SK-N-SH (cell line): ENCODE data around the gene RBMS1. TPM values are rescaled to one million over a fixed set of nuclear protein-coding genes. Genes with fewer than 3 reads are reported as not detected.

Experiments
- CTCF ChIA-PET: fragments of 300-600, 350-600 bp; formaldehyde crosslinking; extraction: SDS; loops from one replicate; lab custom pipeline; 2021; lab: Yijun Ruan, JAX
- POLR2A ChIA-PET: fragments of 350-600 bp; sonication (Branson Sonifier 250); formaldehyde crosslinking; extraction: SDS; loops from one replicate; lab custom pipeline; 2020; ENCODE audit warnings: antibody characterized with exemption, inconsistent platforms; lab: Yijun Ruan, JAX
- DNase-seq: peaks from one replicate; pipeline ENCODE4 v3.0.0; 2012
- H2AFZ ChIP-seq: fragments of 200-600 bp; sonication (generic); 2 replicates; pipeline ENCODE4 v1.8.1; 2016; ENCODE audit warnings: antibody characterized with exemption, mild to moderate bottlenecking, low read depth
- H3F3A ChIP-seq: fragments of 200-600 bp; sonication (generic); replicated peaks from 2 replicates; pipeline ENCODE3; 2016; ENCODE audit warnings: antibody characterized with exemption, mild to moderate bottlenecking; ENCODE audit not compliant: insufficient read depth
- H3K27ac ChIP-seq, 2 experiments: fragments of 200-500 bp in 1 of 2; fragments of 200-600 bp in 1 of 2; sonication (Bioruptor generic) in 1 of 2; sonication (generic), shearing (Covaris generic) in 1 of 2; 2 replicates each; pipeline versions ENCODE4 v1.5.1 to v1.6.1; 2014 to 2016; ENCODE audit warnings: low read depth in 2 of 2, inconsistent platforms in 1 of 2, low read length in 1 of 2, mild to moderate bottlenecking in 1 of 2, mixed read lengths in 1 of 2
- H3K27me3 ChIP-seq: fragments of 200-600 bp; sonication (generic), shearing (Covaris generic); 2 replicates; pipeline ENCODE4 v1.6.1; 2016; ENCODE audit warnings: mixed run types; ENCODE audit not compliant: insufficient read depth
- H3K36me3 ChIP-seq, 2 experiments: fragments of 200-500 bp in 1 of 2; fragments of 200-600 bp in 1 of 2; sonication (Bioruptor generic) in 1 of 2; sonication (generic) in 1 of 2; replicated peaks in 1 of 2; 2 replicates each; pipeline versions ENCODE3 to v1.5.1; 2014 to 2016; ENCODE audit warnings: low read length in 1 of 2, mild to moderate bottlenecking in 1 of 2; ENCODE audit not compliant: insufficient read depth in 2 of 2, control insufficient read depth in 1 of 2
- H3K4me1 ChIP-seq, 2 experiments: fragments of 200-500 bp in 1 of 2; fragments of 200-600 bp in 1 of 2; sonication (Bioruptor generic) in 1 of 2; sonication (generic), shearing (Covaris generic) in 1 of 2; 2 replicates each; pipeline versions ENCODE4 v1.5.1 to v1.6.1; 2014 to 2016; ENCODE audit warnings: low read depth in 1 of 2, low read length in 1 of 2, mixed run types in 1 of 2; ENCODE audit not compliant: insufficient read depth in 2 of 2, control insufficient read depth in 1 of 2
- H3K4me2 ChIP-seq: fragments of 200-600 bp; sonication (generic), shearing (Covaris generic); 2 replicates; pipeline ENCODE4 v1.6.1; 2017; ENCODE audit warnings: mixed run types
- H3K4me3 ChIP-seq, 2 experiments: fragments of 200-500 bp in 1 of 2; fragments of 200-600 bp in 1 of 2; sonication (Bioruptor generic) in 1 of 2; sonication (generic), shearing (Covaris generic) in 1 of 2; 2 replicates each; pipeline versions ENCODE4 v1.5.1 to v1.8.1; 2014 to 2016; ENCODE audit warnings: low read depth in 2 of 2, inconsistent platforms in 1 of 2, low read length in 1 of 2, mild to moderate bottlenecking in 1 of 2, mixed read lengths in 1 of 2, moderate library complexity in 1 of 2
- H3K79me2 ChIP-seq: fragments of 200-600 bp; sonication (generic); 2 replicates; pipeline ENCODE4 v1.8.1; 2017; ENCODE audit warnings: mild to moderate bottlenecking; ENCODE audit not compliant: insufficient read depth
- H3K9ac ChIP-seq: fragments of 200-600 bp; sonication (generic); 2 replicates; pipeline ENCODE4 v1.6.1; 2017; ENCODE audit warnings: mixed run types
- H3K9me2 ChIP-seq: fragments of 200-600 bp; sonication (generic); 2 replicates; pipeline ENCODE4 v1.6.1; 2017; ENCODE audit warnings: mixed run types
- H3K9me3 ChIP-seq: fragments of 200-600 bp; sonication (generic); 2 replicates; pipeline ENCODE4 v1.6.1; 2017; ENCODE audit warnings: mixed run types, mild to moderate bottlenecking, moderate library complexity
- H4K20me1 ChIP-seq: fragments of 200-600 bp; sonication (generic); 2 replicates; pipeline ENCODE4 v1.6.1; 2017; ENCODE audit warnings: mild to moderate bottlenecking, mixed run types; ENCODE audit not compliant: insufficient read depth
- CHD2 ChIP-seq: fragments of 150-350 bp; IDR thresholded peaks from 2 replicates; pipeline ENCODE4 v1.6.1; 2018; ENCODE audit warnings: low read length; ENCODE audit not compliant: partially characterized antibody
- ELF1 ChIP-seq: IDR thresholded peaks from 2 replicates; pipeline ENCODE4 v1.4.0; 2012
- FOSL2 ChIP-seq: IDR thresholded peaks from 2 replicates; pipeline ENCODE4 v1.4.0; 2012; ENCODE audit warnings: low read depth, mild to moderate bottlenecking, moderate library complexity, borderline replicate concordance
- FOXM1 ChIP-seq: IDR thresholded peaks from 2 replicates; pipeline ENCODE4 v1.4.0; 2012; ENCODE audit warnings: low read depth, mild to moderate bottlenecking
- GABPA ChIP-seq: IDR thresholded peaks from 2 replicates; pipeline ENCODE4 v1.4.0; 2012; ENCODE audit warnings: low read depth, mild to moderate bottlenecking
- GATA2 ChIP-seq: sonication (generic); formaldehyde crosslinking; IDR thresholded peaks from 2 replicates; pipeline ENCODE4 v1.5.0; 2020; ENCODE audit warnings: mild to moderate bottlenecking, missing genetic modification reagents
- JUND ChIP-seq: IDR thresholded peaks from 2 replicates; pipeline ENCODE4 v1.4.0; 2012
- MXI1 ChIP-seq: IDR thresholded peaks from 2 replicates; pipeline ENCODE4 v1.6.1; 2012; ENCODE audit warnings: mild to moderate bottlenecking, low read depth, low read length, improper control_type of control experiment
- NFIC ChIP-seq: IDR thresholded peaks from 2 replicates; pipeline ENCODE4 v1.4.0; 2012; ENCODE audit warnings: borderline replicate concordance
- NRF1 ChIP-seq: IDR thresholded peaks from 2 replicates; pipeline ENCODE4 v1.6.1; 2012; ENCODE audit warnings: low read depth, mild to moderate bottlenecking, low read length
- POLR2AphosphoS5 ChIP-seq: IDR thresholded peaks from 2 replicates; pipeline ENCODE4 v1.6.1; 2012; ENCODE audit warnings: low read depth, low read length
- RAD21 ChIP-seq: IDR thresholded peaks from 2 replicates; pipeline ENCODE4 v1.6.1; 2012; ENCODE audit warnings: mild to moderate bottlenecking, low read length
- RFX5 ChIP-seq: IDR thresholded peaks from 2 replicates; pipeline ENCODE4 v1.6.1; 2012; ENCODE audit warnings: mild to moderate bottlenecking, improper control_type of control experiment, low read length
- SIN3A ChIP-seq: IDR thresholded peaks from 2 replicates; pipeline ENCODE4 v1.6.1; 2012; ENCODE audit warnings: low read depth, mild to moderate bottlenecking, low read length, moderate library complexity, borderline replicate concordance
- SMC3 ChIP-seq: IDR thresholded peaks from 2 replicates; pipeline ENCODE4 v1.6.1; 2012; ENCODE audit warnings: low read depth, low read length, improper control_type of control experiment
- TAF1 ChIP-seq: IDR thresholded peaks from 2 replicates; pipeline ENCODE4 v1.6.1; 2012; ENCODE audit warnings: low read depth, mild to moderate bottlenecking, low read length, moderate library complexity, borderline replicate concordance
- TCF12 ChIP-seq: IDR thresholded peaks from 2 replicates; pipeline ENCODE4 v1.4.0; 2012
- YY1 ChIP-seq: IDR thresholded peaks from 2 replicates; pipeline ENCODE4 v1.4.0; 2012; ENCODE audit warnings: low read depth, mild to moderate bottlenecking
- WGBS: methylation state at CpG from one replicate; pipeline ENCODE4 v1.1.6; 2017; ENCODE audit warnings: low lambda C conversion rate; 5-methylcytosine and 5-hydroxymethylcytosine counted together
- polyA plus RNA-seq, 3 experiments: library from polyadenylated mRNA; depleted of rRNA; stranded (reverse); fragments of >200 nt; gene quantifications; 2 replicates each; pipeline ENCODE4 v1.2.3, GENCODE V29; 2012
- TF ChIP-seq, protein P1 (sequence below): fragments of 150-350 bp; IDR thresholded peaks from 2 replicates; pipeline ENCODE4 v1.6.1; 2016; ENCODE audit warnings: mild to moderate bottlenecking, low read depth, low read length
- TF ChIP-seq, protein P2 (sequence below): fragments of 200-600 bp; sonication (generic); IDR thresholded peaks from 2 replicates; pipeline ENCODE4 v1.6.1; 2017; ENCODE audit warnings: antibody characterized with exemption, mild to moderate bottlenecking, moderate library complexity
- TF ChIP-seq, protein P3 (sequence below): IDR thresholded peaks from 2 replicates; pipeline ENCODE4 v1.6.1; 2012; ENCODE audit warnings: mild to moderate bottlenecking, low read depth, low read length, moderate library complexity
- TF ChIP-seq, protein P4 (sequence below): fragments of 150-350 bp; IDR thresholded peaks from 2 replicates; pipeline ENCODE4 v1.6.1; 2017; ENCODE audit warnings: antibody characterized with exemption, low read length, low read depth, borderline replicate concordance
- TF ChIP-seq, protein P5 (sequence below): IDR thresholded peaks from 2 replicates; pipeline ENCODE4 v1.4.0; 2012; ENCODE audit warnings: low read depth
- TF ChIP-seq, protein P6 (sequence below): IDR thresholded peaks from 2 replicates; pipeline ENCODE4 v1.4.0; 2012; ENCODE audit warnings: low read depth, borderline replicate concordance

Gene RBMS1
- polyA plus RNA-seq, 1 of the 3 experiments (the other 2 are of a cell fraction) = 56.5 TPM

DNA sequence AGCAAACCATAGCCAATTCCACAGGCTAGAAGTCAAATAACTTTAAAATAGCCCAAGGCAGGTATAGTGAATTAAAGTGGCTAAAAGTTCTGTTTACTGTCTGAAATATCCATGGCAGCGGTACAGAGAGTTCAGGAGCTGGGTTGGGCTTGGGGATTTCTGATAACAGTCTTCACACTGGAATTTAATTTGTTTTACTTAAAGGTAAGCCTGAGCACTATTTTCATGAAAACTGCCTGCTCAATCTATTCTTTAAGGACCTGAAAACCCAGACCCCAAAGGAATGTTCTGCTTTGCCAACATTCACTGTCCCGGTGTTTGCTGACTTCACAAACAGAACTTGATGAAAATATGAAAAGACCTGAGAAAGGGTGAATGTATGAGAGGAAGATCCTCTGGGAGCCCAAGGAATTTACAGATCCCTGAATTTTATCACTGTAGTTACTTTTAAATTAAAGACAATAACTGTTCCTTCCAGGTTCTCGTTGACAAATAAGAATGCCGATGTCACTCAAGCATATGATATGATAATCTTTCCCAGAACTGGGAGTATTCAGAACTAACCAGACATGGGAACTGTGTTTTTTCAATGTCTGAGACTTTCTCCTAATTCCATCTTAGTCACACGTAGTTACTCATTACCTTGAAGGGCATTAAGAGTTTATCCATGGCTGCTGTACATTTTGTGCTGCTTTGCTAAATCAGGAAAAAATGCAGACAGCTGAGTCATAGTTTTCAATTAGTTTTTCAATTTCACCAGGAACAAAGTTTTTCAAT is 265.3 kb downstream of the RBMS1 start:
- H2AFZ ChIP-seq = no peak overlapping the region
- H3K9ac ChIP-seq = peak overlapping the region; percentile 63; the same call in 1 of the 2 replicates
- ChIA-PET POLR2A (no interaction called here), CTCF (interaction anchor here (1.1 to 2.2 kb wide), 4 partner anchors 10 to 778 kb away, joined by 3 to 10 read pairs (median 5); no protein-coding TSS in a partner anchor)
- WGBS = 14% methylated on average over 5 of the region's 5 CpGs
- no peaks in the 10 kb centered on the region for H3K9me3 ChIP-seq
- H3F3A ChIP-seq = peaks cover 59% of the 10 kb centered on the region
- H3K79me2 ChIP-seq = no peaks in the 10 kb centered on the region
- peak overlapping the region; percentile 96 to 98 for H3K27ac ChIP-seq
- DNase-seq = no peak
- no peaks in the 10 kb centered on the region for H3K9me2 ChIP-seq
- peak overlapping the region; percentile 43; the same call in 1 of the 2 replicates for H3K4me2 ChIP-seq
- H3K4me3 ChIP-seq = no peak overlapping the region
- no peaks in the 10 kb centered on the region for H3K27me3 ChIP-seq
- H3K36me3 ChIP-seq = no peaks in the 10 kb centered on the region
- H4K20me1 ChIP-seq = no peaks in the 10 kb centered on the region
- peaks cover 36 to 63% of the 10 kb centered on the region in 2 experiments for H3K4me1 ChIP-seq
- TF ChIP-seq, protein P1, sequence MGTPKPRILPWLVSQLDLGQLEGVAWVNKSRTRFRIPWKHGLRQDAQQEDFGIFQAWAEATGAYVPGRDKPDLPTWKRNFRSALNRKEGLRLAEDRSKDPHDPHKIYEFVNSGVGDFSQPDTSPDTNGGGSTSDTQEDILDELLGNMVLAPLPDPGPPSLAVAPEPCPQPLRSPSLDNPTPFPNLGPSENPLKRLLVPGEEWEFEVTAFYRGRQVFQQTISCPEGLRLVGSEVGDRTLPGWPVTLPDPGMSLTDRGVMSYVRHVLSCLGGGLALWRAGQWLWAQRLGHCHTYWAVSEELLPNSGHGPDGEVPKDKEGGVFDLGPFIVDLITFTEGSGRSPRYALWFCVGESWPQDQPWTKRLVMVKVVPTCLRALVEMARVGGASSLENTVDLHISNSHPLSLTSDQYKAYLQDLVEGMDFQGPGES = no peak
- TF ChIP-seq RFX5 (no peak), TAF1 (no peak), FOXM1 (peak; percentile 84; the same call in 1 of the 2 replicates), SMC3 (no peak), GABPA (0 out of 2 replicates have a peak, but pooled peaks have one; percentile 26), SIN3A (no peak), GATA2 (CRISPR knock-in tag) (no peak), YY1 (no peak), NFIC (peak; percentile 80), JUND (peak; percentile 84), FOSL2 (peak; percentile 93), CHD2 (no peak), POLR2AphosphoS5 (peak; percentile 78; the same call in 1 of the 2 replicates), NRF1 (no peak), TCF12 (peak; percentile 98), ELF1 (no peak), MXI1 (no peak), RAD21 (no peak)
- TF ChIP-seq, protein P2, sequence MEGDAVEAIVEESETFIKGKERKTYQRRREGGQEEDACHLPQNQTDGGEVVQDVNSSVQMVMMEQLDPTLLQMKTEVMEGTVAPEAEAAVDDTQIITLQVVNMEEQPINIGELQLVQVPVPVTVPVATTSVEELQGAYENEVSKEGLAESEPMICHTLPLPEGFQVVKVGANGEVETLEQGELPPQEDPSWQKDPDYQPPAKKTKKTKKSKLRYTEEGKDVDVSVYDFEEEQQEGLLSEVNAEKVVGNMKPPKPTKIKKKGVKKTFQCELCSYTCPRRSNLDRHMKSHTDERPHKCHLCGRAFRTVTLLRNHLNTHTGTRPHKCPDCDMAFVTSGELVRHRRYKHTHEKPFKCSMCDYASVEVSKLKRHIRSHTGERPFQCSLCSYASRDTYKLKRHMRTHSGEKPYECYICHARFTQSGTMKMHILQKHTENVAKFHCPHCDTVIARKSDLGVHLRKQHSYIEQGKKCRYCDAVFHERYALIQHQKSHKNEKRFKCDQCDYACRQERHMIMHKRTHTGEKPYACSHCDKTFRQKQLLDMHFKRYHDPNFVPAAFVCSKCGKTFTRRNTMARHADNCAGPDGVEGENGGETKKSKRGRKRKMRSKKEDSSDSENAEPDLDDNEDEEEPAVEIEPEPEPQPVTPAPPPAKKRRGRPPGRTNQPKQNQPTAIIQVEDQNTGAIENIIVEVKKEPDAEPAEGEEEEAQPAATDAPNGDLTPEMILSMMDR = no peak
- TF ChIP-seq, protein P3, sequence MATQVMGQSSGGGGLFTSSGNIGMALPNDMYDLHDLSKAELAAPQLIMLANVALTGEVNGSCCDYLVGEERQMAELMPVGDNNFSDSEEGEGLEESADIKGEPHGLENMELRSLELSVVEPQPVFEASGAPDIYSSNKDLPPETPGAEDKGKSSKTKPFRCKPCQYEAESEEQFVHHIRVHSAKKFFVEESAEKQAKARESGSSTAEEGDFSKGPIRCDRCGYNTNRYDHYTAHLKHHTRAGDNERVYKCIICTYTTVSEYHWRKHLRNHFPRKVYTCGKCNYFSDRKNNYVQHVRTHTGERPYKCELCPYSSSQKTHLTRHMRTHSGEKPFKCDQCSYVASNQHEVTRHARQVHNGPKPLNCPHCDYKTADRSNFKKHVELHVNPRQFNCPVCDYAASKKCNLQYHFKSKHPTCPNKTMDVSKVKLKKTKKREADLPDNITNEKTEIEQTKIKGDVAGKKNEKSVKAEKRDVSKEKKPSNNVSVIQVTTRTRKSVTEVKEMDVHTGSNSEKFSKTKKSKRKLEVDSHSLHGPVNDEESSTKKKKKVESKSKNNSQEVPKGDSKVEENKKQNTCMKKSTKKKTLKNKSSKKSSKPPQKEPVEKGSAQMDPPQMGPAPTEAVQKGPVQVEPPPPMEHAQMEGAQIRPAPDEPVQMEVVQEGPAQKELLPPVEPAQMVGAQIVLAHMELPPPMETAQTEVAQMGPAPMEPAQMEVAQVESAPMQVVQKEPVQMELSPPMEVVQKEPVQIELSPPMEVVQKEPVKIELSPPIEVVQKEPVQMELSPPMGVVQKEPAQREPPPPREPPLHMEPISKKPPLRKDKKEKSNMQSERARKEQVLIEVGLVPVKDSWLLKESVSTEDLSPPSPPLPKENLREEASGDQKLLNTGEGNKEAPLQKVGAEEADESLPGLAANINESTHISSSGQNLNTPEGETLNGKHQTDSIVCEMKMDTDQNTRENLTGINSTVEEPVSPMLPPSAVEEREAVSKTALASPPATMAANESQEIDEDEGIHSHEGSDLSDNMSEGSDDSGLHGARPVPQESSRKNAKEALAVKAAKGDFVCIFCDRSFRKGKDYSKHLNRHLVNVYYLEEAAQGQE = no peak
- TF ChIP-seq, protein P4, sequence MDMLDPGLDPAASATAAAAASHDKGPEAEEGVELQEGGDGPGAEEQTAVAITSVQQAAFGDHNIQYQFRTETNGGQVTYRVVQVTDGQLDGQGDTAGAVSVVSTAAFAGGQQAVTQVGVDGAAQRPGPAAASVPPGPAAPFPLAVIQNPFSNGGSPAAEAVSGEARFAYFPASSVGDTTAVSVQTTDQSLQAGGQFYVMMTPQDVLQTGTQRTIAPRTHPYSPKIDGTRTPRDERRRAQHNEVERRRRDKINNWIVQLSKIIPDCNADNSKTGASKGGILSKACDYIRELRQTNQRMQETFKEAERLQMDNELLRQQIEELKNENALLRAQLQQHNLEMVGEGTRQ = no peak
- TF ChIP-seq, protein P5, sequence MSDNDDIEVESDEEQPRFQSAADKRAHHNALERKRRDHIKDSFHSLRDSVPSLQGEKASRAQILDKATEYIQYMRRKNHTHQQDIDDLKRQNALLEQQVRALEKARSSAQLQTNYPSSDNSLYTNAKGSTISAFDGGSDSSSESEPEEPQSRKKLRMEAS = peak; percentile 54; the same call in 1 of the 2 replicates
- TF ChIP-seq, protein P6, sequence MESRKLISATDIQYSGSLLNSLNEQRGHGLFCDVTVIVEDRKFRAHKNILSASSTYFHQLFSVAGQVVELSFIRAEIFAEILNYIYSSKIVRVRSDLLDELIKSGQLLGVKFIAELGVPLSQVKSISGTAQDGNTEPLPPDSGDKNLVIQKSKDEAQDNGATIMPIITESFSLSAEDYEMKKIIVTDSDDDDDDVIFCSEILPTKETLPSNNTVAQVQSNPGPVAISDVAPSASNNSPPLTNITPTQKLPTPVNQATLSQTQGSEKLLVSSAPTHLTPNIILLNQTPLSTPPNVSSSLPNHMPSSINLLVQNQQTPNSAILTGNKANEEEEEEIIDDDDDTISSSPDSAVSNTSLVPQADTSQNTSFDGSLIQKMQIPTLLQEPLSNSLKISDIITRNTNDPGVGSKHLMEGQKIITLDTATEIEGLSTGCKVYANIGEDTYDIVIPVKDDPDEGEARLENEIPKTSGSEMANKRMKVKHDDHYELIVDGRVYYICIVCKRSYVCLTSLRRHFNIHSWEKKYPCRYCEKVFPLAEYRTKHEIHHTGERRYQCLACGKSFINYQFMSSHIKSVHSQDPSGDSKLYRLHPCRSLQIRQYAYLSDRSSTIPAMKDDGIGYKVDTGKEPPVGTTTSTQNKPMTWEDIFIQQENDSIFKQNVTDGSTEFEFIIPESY = 0 out of 2 replicates have a peak, but pooled peaks have one; percentile 70
